Type B pancreatic cell (in vitro differentiated cells): ENCODE data around the gene LTF. TPM values are rescaled to one million over a fixed set of nuclear protein-coding genes. Genes with fewer than 3 reads are reported as not detected.
A peak's percentile ranks its signal among the peaks of the same experiment; 100 is the strongest.

Experiments used
- DNase-seq: peaks from one replicate; pipeline ENCODE4 v3.0.0; 2021; ENCODE audit warnings: mixed read lengths; ENCODE audit not compliant: unreplicated experiment; ENCODE audit errors: extremely low spot score
- H3K27ac Mint-ChIP-seq: 2 replicates; pipeline ENCODE4 v1.8.0; 2021; ENCODE audit warnings: mild to moderate bottlenecking, mixed read lengths
- H3K27me3 Mint-ChIP-seq: 2 replicates; pipeline ENCODE4 v1.8.0; 2021; ENCODE audit warnings: mixed read lengths
- H3K36me3 Mint-ChIP-seq: 2 replicates; pipeline ENCODE4 v1.8.0; 2021; ENCODE audit warnings: mixed read lengths
- H3K4me1 Mint-ChIP-seq: one replicate; pipeline ENCODE4 v1.8.0; 2021; ENCODE audit warnings: mixed read lengths; ENCODE audit not compliant: unreplicated experiment
- H3K4me3 Mint-ChIP-seq: 2 replicates; pipeline ENCODE4 v1.8.0; 2021; ENCODE audit warnings: mild to moderate bottlenecking, mixed read lengths
- H3K9me3 Mint-ChIP-seq: 2 replicates; pipeline ENCODE4 v1.8.0; 2021; ENCODE audit warnings: mixed read lengths
- total RNA-seq: library from RNA; stranded (reverse); gene quantifications from 2 replicates; pipeline ENCODE4 v1.2.1, GENCODE V29; 2021; ENCODE audit warnings: low replicate concordance
- TF ChIP-seq, protein P1 (sequence below): fragments of 200-600 bp; sonication (generic); conservative IDR thresholded peaks from 2 replicates; pipeline ENCODE4 v1.5.0; 2021; ENCODE audit warnings: antibody characterized with exemption, mild to moderate bottlenecking

LTF gene
- total RNA-seq, 1 donor from 2014 or later = not detected

DNA sequence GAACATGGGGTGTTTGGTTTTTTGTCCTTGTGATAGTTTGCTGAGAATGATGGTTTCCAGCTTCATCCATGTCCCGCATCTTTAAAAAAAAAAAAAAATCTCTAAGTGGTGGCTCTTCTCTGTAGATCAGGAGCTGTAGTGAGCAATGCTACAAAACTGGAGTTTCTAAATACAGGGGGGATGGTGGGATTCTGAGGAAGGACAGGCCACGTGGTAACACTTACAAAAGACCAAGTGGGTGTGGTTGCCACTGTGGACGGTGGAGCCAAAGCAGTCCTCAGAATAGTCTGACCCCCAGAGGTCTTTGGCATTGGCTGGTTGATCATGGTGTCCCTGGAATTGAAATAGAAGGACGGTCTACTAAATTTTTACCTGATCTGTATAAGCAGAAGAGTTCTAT is 50.0 kb downstream of the LTF start:
- DNase-seq = no peak
- Mint-ChIP-seq H3K4me3 (no peak overlapping the region), H3K27me3 (no peaks in the 10 kb centered on the region), H3K4me1 (peaks cover 9% of the 10 kb centered on the region), H3K9me3 (no peaks in the 10 kb centered on the region), H3K36me3 (no peaks in the 10 kb centered on the region), H3K27ac (no peak overlapping the region)
- TF ChIP-seq, protein P1, sequence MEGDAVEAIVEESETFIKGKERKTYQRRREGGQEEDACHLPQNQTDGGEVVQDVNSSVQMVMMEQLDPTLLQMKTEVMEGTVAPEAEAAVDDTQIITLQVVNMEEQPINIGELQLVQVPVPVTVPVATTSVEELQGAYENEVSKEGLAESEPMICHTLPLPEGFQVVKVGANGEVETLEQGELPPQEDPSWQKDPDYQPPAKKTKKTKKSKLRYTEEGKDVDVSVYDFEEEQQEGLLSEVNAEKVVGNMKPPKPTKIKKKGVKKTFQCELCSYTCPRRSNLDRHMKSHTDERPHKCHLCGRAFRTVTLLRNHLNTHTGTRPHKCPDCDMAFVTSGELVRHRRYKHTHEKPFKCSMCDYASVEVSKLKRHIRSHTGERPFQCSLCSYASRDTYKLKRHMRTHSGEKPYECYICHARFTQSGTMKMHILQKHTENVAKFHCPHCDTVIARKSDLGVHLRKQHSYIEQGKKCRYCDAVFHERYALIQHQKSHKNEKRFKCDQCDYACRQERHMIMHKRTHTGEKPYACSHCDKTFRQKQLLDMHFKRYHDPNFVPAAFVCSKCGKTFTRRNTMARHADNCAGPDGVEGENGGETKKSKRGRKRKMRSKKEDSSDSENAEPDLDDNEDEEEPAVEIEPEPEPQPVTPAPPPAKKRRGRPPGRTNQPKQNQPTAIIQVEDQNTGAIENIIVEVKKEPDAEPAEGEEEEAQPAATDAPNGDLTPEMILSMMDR = no peak

DNA sequence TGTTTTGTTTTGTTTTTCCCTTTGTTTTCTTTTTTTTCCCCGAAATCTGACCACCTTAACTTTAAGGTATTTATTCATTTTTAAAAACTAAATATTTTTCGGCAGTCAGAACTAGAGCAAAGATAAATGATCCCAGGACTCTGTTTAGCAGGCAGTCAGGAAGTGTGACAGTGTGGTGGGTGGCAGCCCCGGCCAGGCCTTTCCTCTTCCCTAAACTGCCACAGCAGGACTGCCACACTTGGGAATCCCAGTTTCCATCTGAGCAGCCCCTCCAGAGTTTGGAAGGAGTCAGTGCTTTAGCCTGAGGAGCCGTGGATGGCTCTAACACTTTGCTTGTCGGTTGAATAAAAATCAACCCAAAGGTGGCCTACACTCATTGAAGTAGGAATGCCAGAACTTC is 50.8 kb downstream of the LTF start:
- Mint-ChIP-seq H3K4me3 (no peak overlapping the region), H3K9me3 (no peaks in the 10 kb centered on the region), H3K4me1 (peaks cover 9% of the 10 kb centered on the region), H3K27me3 (no peaks in the 10 kb centered on the region), H3K36me3 (no peaks in the 10 kb centered on the region), H3K27ac (no peak overlapping the region)
- no peak for DNase-seq
- TF ChIP-seq, protein P1 = no peak

DNA sequence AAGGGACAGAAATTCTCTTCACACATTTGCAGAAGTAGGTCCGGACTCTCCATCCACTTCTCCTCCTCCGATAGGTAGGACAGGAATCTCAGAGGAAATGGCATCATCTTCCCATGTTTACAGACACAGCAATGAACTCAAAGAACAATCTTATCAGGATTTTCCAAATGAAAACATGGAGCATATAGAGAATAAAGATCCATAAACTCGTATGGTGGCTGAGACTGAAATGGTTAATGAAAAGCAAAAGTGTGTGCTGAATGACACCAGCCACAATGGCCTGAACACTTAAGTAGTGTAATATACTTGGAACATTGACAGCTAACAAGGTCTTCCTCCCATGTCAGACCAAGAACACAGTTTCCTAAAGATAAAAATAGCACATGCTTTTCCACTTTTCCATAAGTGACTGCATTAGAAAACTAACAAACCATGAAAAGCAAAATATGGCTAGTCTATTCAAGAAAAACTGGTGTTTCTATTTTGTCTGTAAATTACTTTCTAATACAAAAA is 51.9 kb downstream of the LTF start:
- Mint-ChIP-seq H3K27ac (no peak overlapping the region), H3K4me1 (peaks cover 9% of the 10 kb centered on the region), H3K36me3 (no peaks in the 10 kb centered on the region), H3K4me3 (no peak overlapping the region), H3K27me3 (no peaks in the 10 kb centered on the region), H3K9me3 (no peaks in the 10 kb centered on the region)
- DNase-seq = no peak
- TF ChIP-seq, protein P1 = no peak

DNA sequence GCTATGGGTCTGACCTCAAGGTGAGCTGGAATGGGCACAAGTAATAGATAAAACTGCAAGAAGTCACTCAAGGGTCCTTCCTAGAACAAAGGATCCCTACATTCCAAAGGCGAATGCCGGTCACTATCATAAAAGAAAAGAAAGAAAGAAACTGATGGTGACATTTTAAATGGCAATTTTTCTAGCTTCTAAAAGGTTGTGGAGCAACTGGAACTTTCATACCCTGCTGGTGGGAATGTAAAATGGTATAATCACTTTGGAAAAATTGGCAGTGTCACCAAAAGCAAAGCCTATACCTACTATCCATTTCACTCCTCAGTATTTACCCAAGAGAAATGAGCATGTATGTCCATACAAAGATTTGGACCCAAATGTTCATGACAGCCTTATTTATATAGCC is 53.4 kb downstream of the LTF start:
- TF ChIP-seq, protein P1 = peak; percentile 43
- Mint-ChIP-seq H3K27ac (no peak overlapping the region), H3K4me3 (no peak overlapping the region), H3K27me3 (peaks cover 4% of the 10 kb centered on the region), H3K9me3 (no peaks in the 10 kb centered on the region), H3K36me3 (no peaks in the 10 kb centered on the region), H3K4me1 (peaks cover 7% of the 10 kb centered on the region)
- DNase-seq = no peak

DNA sequence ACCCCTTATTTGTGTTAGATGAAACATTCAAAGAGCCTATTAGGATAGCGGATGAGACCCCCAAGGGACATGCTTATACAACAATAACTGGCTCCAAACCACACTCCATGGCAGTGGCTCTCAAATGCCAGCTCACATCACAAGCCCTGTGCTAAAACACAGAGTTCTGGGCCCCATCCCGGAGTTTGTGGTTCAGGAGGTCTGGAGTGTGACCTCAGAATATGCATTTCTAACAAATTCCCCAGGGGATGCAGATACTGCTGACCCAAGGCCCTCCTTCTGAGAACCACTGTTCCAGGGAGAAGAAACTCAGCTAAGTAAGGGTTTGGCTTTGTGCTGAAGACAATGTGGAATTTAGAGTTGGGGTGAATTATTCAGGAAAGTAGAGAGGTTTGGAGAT is 54.0 kb downstream of the LTF start:
- no peak overlapping the region for H3K4me3 Mint-ChIP-seq
- DNase-seq = no peak
- peaks cover 4% of the 10 kb centered on the region for H3K27me3 Mint-ChIP-seq
- H3K36me3 Mint-ChIP-seq = no peaks in the 10 kb centered on the region
- no peak overlapping the region for H3K27ac Mint-ChIP-seq
- no peaks in the 10 kb centered on the region for H3K9me3 Mint-ChIP-seq
- TF ChIP-seq, protein P1 = no peak
- peaks cover 3% of the 10 kb centered on the region for H3K4me1 Mint-ChIP-seq
